IMR-90 (cell line): ENCODE measurements around the gene GCGR. TPM values are rescaled to one million over a fixed set of nuclear protein-coding genes. Genes with fewer than 3 reads are reported as not detected.

Source experiments
- ATAC-seq: fragments of 200-7000 bp; cut with Tn5 transposase; 2 replicates; pipeline ENCODE4 v1.9.1; 2020; ENCODE audit warnings: low read depth, mild to moderate bottlenecking, moderate library complexity
- BruUV-seq: library from RNA; stranded (reverse); fragments of 400-500 nt; replicated peaks from 2 replicates; lab custom pipeline; 2021; lab: Mats Ljungman, UMichigan
- CTCF ChIA-PET: fragments of 300-600 bp; formaldehyde crosslinking; extraction: SDS; loops from one replicate; lab custom pipeline; 2021; ENCODE audit warnings: antibody characterized with exemption; lab: Yijun Ruan, JAX
- POLR2A ChIA-PET: fragments of 300-600 bp; sonication (Branson Sonifier 250); formaldehyde crosslinking; loops from one replicate; lab custom pipeline; 2022; ENCODE audit warnings: antibody characterized with exemption; ENCODE audit not compliant: unreplicated experiment; lab: Charles Lee
- DNase-seq: peaks from one replicate; pipeline ENCODE4 v3.0.0; 2013
- H2AFZ ChIP-seq: replicated peaks from 2 replicates; pipeline ENCODE3; 2013; ENCODE audit warnings: low read length, mild to moderate bottlenecking; ENCODE audit not compliant: poor library complexity
- H2AK5ac ChIP-seq: 2 replicates; pipeline ENCODE4 v1.6.1; 2013; ENCODE audit warnings: low read depth, low read length, inconsistent platforms
- H2AK9ac ChIP-seq: replicated peaks from 2 replicates; pipeline ENCODE3; 2013; ENCODE audit warnings: mild to moderate bottlenecking, low read depth, low read length, moderate library complexity; ENCODE audit not compliant: poor library complexity
- H2BK120ac ChIP-seq: 2 replicates; pipeline ENCODE4 v1.6.1; 2013; ENCODE audit warnings: low read depth, low read length, inconsistent platforms
- H2BK15ac ChIP-seq: 3 replicates; pipeline ENCODE4 v1.6.1; 2013; ENCODE audit warnings: low read depth, low read length, inconsistent platforms
- H2BK20ac ChIP-seq: 2 replicates; pipeline ENCODE4 v1.6.1; 2013; ENCODE audit warnings: low read depth, mild to moderate bottlenecking, inconsistent platforms, low read length, moderate library complexity
- H2BK5ac ChIP-seq: 2 replicates; pipeline ENCODE4 v1.6.1; 2013; ENCODE audit warnings: mild to moderate bottlenecking, low read depth, low read length, inconsistent platforms; ENCODE audit not compliant: poor library complexity, severe bottlenecking
- H3K14ac ChIP-seq: replicated peaks from 2 replicates; pipeline ENCODE4 v1.6.1; 2013; ENCODE audit warnings: low read depth, low read length, inconsistent platforms
- H3K18ac ChIP-seq: 2 replicates; pipeline ENCODE4 v1.6.1; 2013; ENCODE audit warnings: low read depth, low read length, control low read depth
- H3K23ac ChIP-seq: 2 replicates; pipeline ENCODE4 v1.6.1; 2013; ENCODE audit warnings: low read depth, low read length, inconsistent platforms
- H3K27ac ChIP-seq: 2 replicates; pipeline ENCODE4 v1.5.1; 2013; ENCODE audit warnings: mild to moderate bottlenecking, control low read depth, low read length; ENCODE audit not compliant: insufficient read depth
- H3K27me3 ChIP-seq: 2 replicates; pipeline ENCODE4 v1.6.1; 2013; ENCODE audit warnings: low read length; ENCODE audit not compliant: control insufficient read depth, insufficient read depth
- H3K36me3 ChIP-seq: 2 replicates; pipeline ENCODE4 v1.6.1; 2013; ENCODE audit warnings: low read length, mixed read lengths; ENCODE audit not compliant: control insufficient read depth, insufficient read depth
- H3K4ac ChIP-seq: 2 replicates; pipeline ENCODE4 v1.6.1; 2013; ENCODE audit warnings: low read depth, low read length, inconsistent platforms
- H3K4me1 ChIP-seq: 2 replicates; pipeline ENCODE4 v1.6.1; 2013; ENCODE audit warnings: low read length, mixed read lengths; ENCODE audit not compliant: control insufficient read depth, insufficient read depth
- H3K4me2 ChIP-seq: 2 replicates; pipeline ENCODE4 v1.6.1; 2013; ENCODE audit warnings: low read depth, mild to moderate bottlenecking, control low read depth, low read length, moderate library complexity
- H3K4me3 ChIP-seq: 2 replicates; pipeline ENCODE4 v1.5.1; 2013; ENCODE audit warnings: low read depth, mild to moderate bottlenecking, control low read depth, low read length, moderate library complexity; ENCODE audit not compliant: insufficient read depth
- H3K56ac ChIP-seq: 2 replicates; pipeline ENCODE4 v1.6.1; 2013; ENCODE audit warnings: low read length, inconsistent platforms; ENCODE audit not compliant: insufficient read depth; ENCODE audit errors: extremely low read depth
- H3K79me1 ChIP-seq, 2 experiments: 2 replicates each; pipeline ENCODE4 v1.6.1; 2013; ENCODE audit warnings: low read length in 2 of 2, inconsistent platforms in 1 of 2, low read depth in 1 of 2
- H3K9ac ChIP-seq: 2 replicates; pipeline ENCODE4 v1.6.1; 2013; ENCODE audit warnings: low read depth, low read length, control low read depth
- H3K9me1 ChIP-seq: 2 replicates; pipeline ENCODE4 v1.6.1; 2013; ENCODE audit warnings: low read length, inconsistent platforms; ENCODE audit not compliant: insufficient read depth
- H3K9me3 ChIP-seq: 2 replicates; pipeline ENCODE4 v1.6.1; 2013; ENCODE audit warnings: low read length; ENCODE audit not compliant: control insufficient read depth, insufficient read depth
- H4K20me1 ChIP-seq: 2 replicates; pipeline ENCODE4 v1.6.1; 2013; ENCODE audit warnings: low read length, inconsistent platforms; ENCODE audit not compliant: insufficient read depth
- H4K5ac ChIP-seq: 2 replicates; pipeline ENCODE4 v1.6.1; 2013; ENCODE audit warnings: mild to moderate bottlenecking, low read depth, low read length, control low read depth
- H4K8ac ChIP-seq, 2 experiments: 2 replicates each; pipeline ENCODE4 v1.6.1; 2013; ENCODE audit warnings: low read depth in 2 of 2, low read length in 2 of 2, control low read depth in 1 of 2, inconsistent platforms in 1 of 2
- H4K91ac ChIP-seq: 2 replicates; pipeline ENCODE4 v1.6.1; 2013; ENCODE audit warnings: low read depth, low read length, inconsistent platforms; ENCODE audit not compliant: insufficient read depth
- BHLHE40 ChIP-seq: fragments of 150-350 bp; IDR thresholded peaks from 2 replicates; pipeline ENCODE4 v1.6.1; 2016; ENCODE audit warnings: mild to moderate bottlenecking, low read depth, low read length
- CTCF ChIP-seq: conservative IDR thresholded peaks from 2 replicates; pipeline ENCODE4 v1.5.1; 2012; ENCODE audit warnings: mild to moderate bottlenecking, low read depth, low read length, improper control_type of control experiment
- FOS ChIP-seq: fragments of 150-350 bp; IDR thresholded peaks from 2 replicates; pipeline ENCODE4 v1.6.1; 2016; ENCODE audit warnings: low read depth, low read length
- MAFK ChIP-seq: IDR thresholded peaks from 2 replicates; pipeline ENCODE4 v1.6.1; 2012; ENCODE audit warnings: low read depth, low read length, improper control_type of control experiment
- MAZ ChIP-seq: IDR thresholded peaks from 2 replicates; pipeline ENCODE4 v1.6.1; 2012; ENCODE audit warnings: low read depth, mild to moderate bottlenecking, low read length, improper control_type of control experiment, moderate library complexity, borderline replicate concordance
- MXI1 ChIP-seq: IDR thresholded peaks from 2 replicates; pipeline ENCODE4 v1.6.1; 2012; ENCODE audit warnings: low read depth, mild to moderate bottlenecking, low read length, moderate library complexity, borderline replicate concordance
- NFE2L2 ChIP-seq: fragments of 150-350 bp; IDR thresholded peaks from 2 replicates; pipeline ENCODE4 v1.6.1; 2016; ENCODE audit warnings: low read depth, mild to moderate bottlenecking, low read length
- POLR2A ChIP-seq: IDR thresholded peaks from 2 replicates; pipeline ENCODE4 v1.6.1; 2012; ENCODE audit warnings: mild to moderate bottlenecking, low read depth, low read length
- RAD21 ChIP-seq: IDR thresholded peaks from 2 replicates; pipeline ENCODE4 v1.6.1; 2012; ENCODE audit warnings: low read length, improper control_type of control experiment
- RFX5 ChIP-seq: IDR thresholded peaks from 2 replicates; pipeline ENCODE4 v1.8.0; 2012; ENCODE audit warnings: low read depth, mild to moderate bottlenecking, low read length, moderate library complexity
- WGBS, 2 experiments: methylation state at CpG; one replicate each; pipeline versions ENCODE4 v1.1.5 to v1.1.7; 2013; ENCODE audit warnings: missing lambda C conversion rate in 2 of 2; ENCODE audit not compliant: insufficient read length in 1 of 2; ENCODE audit errors: extremely low coverage in 2 of 2; 5-methylcytosine and 5-hydroxymethylcytosine counted together
- dilution Hi-C: fragments of 300-500 bp; cut with HindIII; formaldehyde crosslinking; loops from one replicate; pipeline ENCODE4 v1.14.3; 2018; ENCODE audit warnings: low sequenced_read_pairs; ENCODE audit not compliant: unreplicated experiment
- in situ Hi-C: fragments of 300-500 bp; cut with MboI; formaldehyde crosslinking; loops from 3 replicates; pipeline ENCODE4 v1.14.3; 2019; ENCODE audit warnings: low sequenced_read_pairs, inconsistent platforms, mixed read lengths
- intact Hi-C: fragments of 100-400 bp; cut with micrococcal nuclease; formaldehyde crosslinking; loops from 2 replicates; pipeline ENCODE4 v1.10.0; 2022
- polyA plus RNA-seq, 3 experiments: library from polyadenylated mRNA; depleted of rRNA; stranded (reverse); fragments of >200 nt; gene quantifications; 2 replicates each; pipeline ENCODE4 v1.2.3, GENCODE V29; 2012; ENCODE audit warnings: low replicate concordance in 1 of 3
- total RNA-seq: library from RNA; depleted of rRNA; stranded (reverse); fragments of >200 nt; gene quantifications from 2 replicates; pipeline ENCODE4 v1.2.3, GENCODE V29; 2012

GCGR gene
- total and polyA plus RNA-seq, 2 of the 4 experiments (the other 2 are of a cell fraction): not detected

- H3K4ac ChIP-seq: no peak overlapping the region
- WGBS, 2 experiments: 82% methylated on average over 16 of the region's 42 CpGs; no CpG with 5 or more reads in 1 of the 2 experiments
- 0 out of 2 replicates have a peak, but pooled peaks cover 1% of the 10 kb centered on the region for H3K9me1 ChIP-seq
- H2BK15ac ChIP-seq: no peak overlapping the region
- POLR2A ChIA-PET: no interaction called here
- no peak overlapping the region for H2AK9ac ChIP-seq
- H3K56ac ChIP-seq: no peak overlapping the region
- no peak overlapping the region for H4K5ac ChIP-seq
- DNase-seq (no peak), ATAC-seq (no peak)
- H3K36me3 ChIP-seq: no peaks in the 10 kb centered on the region
- dilution Hi-C loops (no loop called here), intact Hi-C loops (no loop called here), in situ Hi-C loops (no loop called here)
- H3K4me3 ChIP-seq: no peak overlapping the region
- no TSS peak for BruUV-seq
- H3K27ac ChIP-seq: no peak overlapping the region
- TF ChIP-seq MXI1 (no peak), RFX5 (no peak), POLR2A (no peak), BHLHE40 (no peak), RAD21 (no peak), NFE2L2 (no peak), FOS (no peak), CTCF (no peak), MAFK (no peak), MAZ (no peak)
- no peak overlapping the region for H2AK5ac ChIP-seq
- no peaks in the 10 kb centered on the region for H4K20me1 ChIP-seq
- CTCF ChIA-PET: no interaction called here
- H3K79me1 ChIP-seq: no peaks in the 10 kb centered on the region
- no peak overlapping the region for H2BK20ac ChIP-seq
- H2AFZ ChIP-seq: no peak overlapping the region
- peaks cover 3% of the 10 kb centered on the region; the same call in 1 of the 2 replicates for H3K9me3 ChIP-seq
- no peak overlapping the region for H4K91ac ChIP-seq
- H3K14ac ChIP-seq: no peak overlapping the region
- H2BK120ac ChIP-seq: no peak overlapping the region
- H3K9ac ChIP-seq: no peak overlapping the region
- no peak overlapping the region for H3K4me2 ChIP-seq
- peaks cover 40% of the 10 kb centered on the region for H3K27me3 ChIP-seq
- H3K18ac ChIP-seq: no peak overlapping the region
- no peak overlapping the region for H4K8ac ChIP-seq
- no peak overlapping the region for H2BK5ac ChIP-seq
- H3K4me1 ChIP-seq: peaks cover 5% of the 10 kb centered on the region; the same call in 1 of the 2 replicates
- no peak overlapping the region for H3K23ac ChIP-seq
These were observed 7.1 kb downstream of the GCGR start for GRCh38 chr17:81810892-81811704.
